ENCODE data around the gene TSSC4.

DNA sequence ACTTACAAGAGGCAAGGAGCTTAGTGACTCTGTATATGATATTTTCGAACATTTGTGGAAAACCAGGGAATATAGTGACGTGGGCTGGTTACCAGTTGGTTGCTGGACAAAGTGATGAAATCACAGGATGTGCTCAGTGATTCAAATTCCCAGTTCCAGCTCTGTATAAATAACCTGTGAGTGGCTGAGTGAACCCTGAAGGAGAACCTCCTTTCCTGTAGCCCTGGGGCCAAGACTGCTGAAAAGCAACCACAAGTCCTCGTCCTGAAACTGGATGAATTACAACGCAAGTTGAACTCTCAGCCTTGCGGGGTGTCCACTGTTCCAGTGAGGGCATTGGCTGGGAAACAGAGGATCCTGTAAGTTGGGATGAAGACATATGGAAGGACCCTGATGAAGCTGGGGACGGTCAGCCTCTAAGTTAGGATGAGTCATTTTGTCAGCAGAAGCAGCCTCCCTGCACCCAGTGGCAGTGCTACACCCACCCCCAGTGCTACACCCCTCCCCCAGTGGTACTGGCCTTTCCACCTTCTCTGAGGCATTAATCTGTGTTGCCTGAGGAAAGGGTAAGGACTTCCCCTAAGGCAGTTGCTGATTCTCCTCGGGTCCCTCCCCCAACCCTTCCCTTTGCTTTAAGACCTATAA, 45.4 kb upstream of the TSSC4 start:
- TF ChIP-seq, protein P1, sequence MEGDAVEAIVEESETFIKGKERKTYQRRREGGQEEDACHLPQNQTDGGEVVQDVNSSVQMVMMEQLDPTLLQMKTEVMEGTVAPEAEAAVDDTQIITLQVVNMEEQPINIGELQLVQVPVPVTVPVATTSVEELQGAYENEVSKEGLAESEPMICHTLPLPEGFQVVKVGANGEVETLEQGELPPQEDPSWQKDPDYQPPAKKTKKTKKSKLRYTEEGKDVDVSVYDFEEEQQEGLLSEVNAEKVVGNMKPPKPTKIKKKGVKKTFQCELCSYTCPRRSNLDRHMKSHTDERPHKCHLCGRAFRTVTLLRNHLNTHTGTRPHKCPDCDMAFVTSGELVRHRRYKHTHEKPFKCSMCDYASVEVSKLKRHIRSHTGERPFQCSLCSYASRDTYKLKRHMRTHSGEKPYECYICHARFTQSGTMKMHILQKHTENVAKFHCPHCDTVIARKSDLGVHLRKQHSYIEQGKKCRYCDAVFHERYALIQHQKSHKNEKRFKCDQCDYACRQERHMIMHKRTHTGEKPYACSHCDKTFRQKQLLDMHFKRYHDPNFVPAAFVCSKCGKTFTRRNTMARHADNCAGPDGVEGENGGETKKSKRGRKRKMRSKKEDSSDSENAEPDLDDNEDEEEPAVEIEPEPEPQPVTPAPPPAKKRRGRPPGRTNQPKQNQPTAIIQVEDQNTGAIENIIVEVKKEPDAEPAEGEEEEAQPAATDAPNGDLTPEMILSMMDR (IDR thresholded peaks at IDR 0.05; ENCODE audit: insufficient read depth, low read depth, low read length) = no peak
- TF ChIP-seq EZH2 (IDR thresholded peaks at IDR 0.05; ENCODE audit: insufficient read depth, low read length) = no peak
